H9 (cell line): ENCODE measurements around the gene CCDC180. TPM values are rescaled to one million over a fixed set of nuclear protein-coding genes. Genes with fewer than 3 reads are reported as not detected.
A peak's percentile ranks its signal among the peaks of the same experiment; 100 is the strongest.

Experiments
- DNase-seq: peaks from one replicate; pipeline ENCODE4 v3.0.0-alpha.2; 2017
- H2AFZ ChIP-seq: one replicate; pipeline ENCODE4 v1.6.1; 2013; ENCODE audit warnings: mild to moderate bottlenecking, low read length, control low read depth, moderate library complexity
- H2AK5ac ChIP-seq: 2 replicates; pipeline ENCODE4 v1.6.1; 2013; ENCODE audit warnings: low read length, control low read depth, mixed read lengths; ENCODE audit not compliant: insufficient read length
- H2BK120ac ChIP-seq: one replicate; pipeline ENCODE4 v1.6.1; 2013; ENCODE audit warnings: low read depth, mild to moderate bottlenecking, low read length, control low read depth, inconsistent platforms; ENCODE audit not compliant: poor library complexity, severe bottlenecking
- H2BK12ac ChIP-seq: 2 replicates; pipeline ENCODE4 v1.6.1; 2013; ENCODE audit warnings: low read length, control low read depth, mixed read lengths, low read depth; ENCODE audit not compliant: insufficient read length
- H2BK15ac ChIP-seq: 2 replicates; pipeline ENCODE4 v1.6.1; 2013; ENCODE audit warnings: low read depth, low read length, control low read depth
- H2BK20ac ChIP-seq: one replicate; pipeline ENCODE4 v1.6.1; 2013; ENCODE audit warnings: low read depth, mild to moderate bottlenecking, low read length, control low read depth, inconsistent platforms; ENCODE audit not compliant: poor library complexity, severe bottlenecking
- H2BK5ac ChIP-seq: 2 replicates; pipeline ENCODE4 v1.6.1; 2013; ENCODE audit warnings: low read length, control low read depth, mixed read lengths; ENCODE audit not compliant: insufficient read length
- H3K14ac ChIP-seq: 2 replicates; pipeline ENCODE4 v1.6.1; 2013; ENCODE audit warnings: low read length, control low read depth; ENCODE audit not compliant: insufficient read depth
- H3K18ac ChIP-seq: 2 replicates; pipeline ENCODE4 v1.6.1; 2013; ENCODE audit warnings: low read depth, mild to moderate bottlenecking, mixed read lengths, low read length, control low read depth; ENCODE audit not compliant: insufficient read length
- H3K23ac ChIP-seq: 2 replicates; pipeline ENCODE4 v1.6.1; 2013; ENCODE audit warnings: low read length, control low read depth, mixed read lengths, low read depth; ENCODE audit not compliant: insufficient read length
- H3K23me2 ChIP-seq: 2 replicates; pipeline ENCODE4 v1.6.1; 2013; ENCODE audit warnings: low read depth, mild to moderate bottlenecking, mixed read lengths, low read length, control low read depth; ENCODE audit not compliant: insufficient read length, poor library complexity, severe bottlenecking
- H3K27ac ChIP-seq: 2 replicates; pipeline ENCODE4 v1.5.1; 2013; ENCODE audit warnings: low read length, control low read depth, mixed read lengths, low read depth; ENCODE audit not compliant: insufficient read length
- H3K27me3 ChIP-seq: 2 replicates; pipeline ENCODE4 v1.6.1; 2013; ENCODE audit warnings: low read length, control low read depth, inconsistent platforms; ENCODE audit not compliant: insufficient read depth
- H3K4ac ChIP-seq: 2 replicates; pipeline ENCODE4 v1.6.1; 2013; ENCODE audit warnings: low read depth, mild to moderate bottlenecking, control low read depth, inconsistent platforms, low read length, moderate library complexity
- H3K4me1 ChIP-seq: 2 replicates; pipeline ENCODE4 v1.6.1; 2013; ENCODE audit warnings: low read length, control low read depth, inconsistent platforms; ENCODE audit not compliant: insufficient read depth
- H3K4me2 ChIP-seq: 2 replicates; pipeline ENCODE4 v1.6.1; 2013; ENCODE audit warnings: low read length, control low read depth, mixed read lengths; ENCODE audit not compliant: insufficient read length, insufficient read depth
- H3K56ac ChIP-seq: 2 replicates; pipeline ENCODE4 v1.6.1; 2013; ENCODE audit warnings: low read depth, mild to moderate bottlenecking, mixed read lengths, low read length, control low read depth; ENCODE audit not compliant: insufficient read length
- H3K79me1 ChIP-seq: 2 replicates; pipeline ENCODE4 v1.6.1; 2013; ENCODE audit warnings: low read depth, mild to moderate bottlenecking, moderate library complexity, low read length, control low read depth, inconsistent platforms; ENCODE audit not compliant: insufficient read depth, poor library complexity, severe bottlenecking
- H3K79me2 ChIP-seq: 2 replicates; pipeline ENCODE4 v1.6.1; 2013; ENCODE audit warnings: low read length, control low read depth, inconsistent platforms; ENCODE audit not compliant: insufficient read depth
- H3K9ac ChIP-seq: 2 replicates; pipeline ENCODE4 v1.6.1; 2013; ENCODE audit warnings: low read length, control low read depth, mixed read lengths; ENCODE audit not compliant: insufficient read length; ENCODE audit errors: extremely low read depth
- H3K9me3 ChIP-seq: one replicate; pipeline ENCODE4 v1.6.1; 2013; ENCODE audit warnings: low read depth, low read length, inconsistent platforms; ENCODE audit not compliant: control insufficient read depth
- H3T11ph ChIP-seq: one replicate; pipeline ENCODE4 v1.6.1; 2013; ENCODE audit warnings: mild to moderate bottlenecking, low read length, control low read depth, inconsistent platforms
- H4K20me1 ChIP-seq: one replicate; pipeline ENCODE4 v1.6.1; 2013; ENCODE audit not compliant: control insufficient read depth, insufficient read length, insufficient read depth
- H4K5ac ChIP-seq: 2 replicates; pipeline ENCODE4 v1.6.1; 2013; ENCODE audit warnings: low read depth, mild to moderate bottlenecking, mixed read lengths, low read length, control low read depth; ENCODE audit not compliant: insufficient read length
- H4K8ac ChIP-seq: replicated peaks from 2 replicates; pipeline ENCODE4 v1.6.1; 2013; ENCODE audit warnings: low read length, control low read depth, mixed read lengths, low read depth; ENCODE audit not compliant: insufficient read length
- H4K91ac ChIP-seq: 2 replicates; pipeline ENCODE4 v1.6.1; 2013; ENCODE audit warnings: low read depth, mild to moderate bottlenecking, moderate library complexity, mixed read lengths, low read length, control low read depth; ENCODE audit not compliant: insufficient read length
- H3K27ac Mint-ChIP-seq, 3 experiments: 2 replicates in 2 of 3; 3 replicates in 1 of 3; pipeline ENCODE4 v1.8.0; 2020 to 2021; ENCODE audit warnings: mixed read lengths in 3 of 3, mild to moderate bottlenecking in 1 of 3, moderate library complexity in 1 of 3
- H3K27me3 Mint-ChIP-seq: 2 replicates; pipeline ENCODE4 v1.8.0; 2021; ENCODE audit warnings: low read depth, mild to moderate bottlenecking, moderate library complexity, mixed read lengths
- H3K36me3 Mint-ChIP-seq, 3 experiments: 2 replicates in 2 of 3; 3 replicates in 1 of 3; pipeline ENCODE4 v1.8.0; 2020 to 2021; ENCODE audit warnings: low read depth in 3 of 3, mixed read lengths in 3 of 3; ENCODE audit not compliant: insufficient read depth in 1 of 3
- H3K4me1 Mint-ChIP-seq, 2 experiments: 2 replicates each; pipeline ENCODE4 v1.8.0; 2020; ENCODE audit warnings: mixed read lengths in 2 of 2
- H3K4me3 Mint-ChIP-seq, 2 experiments: 2 replicates in 1 of 2; 3 replicates in 1 of 2; pipeline ENCODE4 v1.8.0; 2020 to 2021; ENCODE audit warnings: mild to moderate bottlenecking in 2 of 2, mixed read lengths in 2 of 2, moderate library complexity in 1 of 2
- H3K9me3 Mint-ChIP-seq, 2 experiments: 2 replicates in 1 of 2; 3 replicates in 1 of 2; pipeline ENCODE4 v1.8.0; 2020; ENCODE audit warnings: mild to moderate bottlenecking in 2 of 2, mixed read lengths in 2 of 2, moderate library complexity in 1 of 2
- CTCF ChIP-seq: fragments of 200-600 bp; sonication (generic); conservative IDR thresholded peaks from 3 replicates; pipeline ENCODE4 v1.8.0; 2021; ENCODE audit warnings: antibody characterized with exemption, mild to moderate bottlenecking
- WGBS: extraction: QIAGEN DNeasy Blood & Tissue Kit; methylation state at CpG from one replicate; pipeline ENCODE4 v1.1.7; 2013; ENCODE audit warnings: missing lambda C conversion rate, low lambda C conversion rate, mixed read lengths; ENCODE audit not compliant: insufficient read length; ENCODE audit errors: extremely low coverage; 5-methylcytosine and 5-hydroxymethylcytosine counted together
- total RNA-seq: library from RNA; stranded (reverse); gene quantifications from 2 replicates; pipeline ENCODE4 v1.2.1, GENCODE V29; 2021

Gene CCDC180
- total RNA-seq, 1 experiment from 2014 or later = 5.9 TPM

DNA sequence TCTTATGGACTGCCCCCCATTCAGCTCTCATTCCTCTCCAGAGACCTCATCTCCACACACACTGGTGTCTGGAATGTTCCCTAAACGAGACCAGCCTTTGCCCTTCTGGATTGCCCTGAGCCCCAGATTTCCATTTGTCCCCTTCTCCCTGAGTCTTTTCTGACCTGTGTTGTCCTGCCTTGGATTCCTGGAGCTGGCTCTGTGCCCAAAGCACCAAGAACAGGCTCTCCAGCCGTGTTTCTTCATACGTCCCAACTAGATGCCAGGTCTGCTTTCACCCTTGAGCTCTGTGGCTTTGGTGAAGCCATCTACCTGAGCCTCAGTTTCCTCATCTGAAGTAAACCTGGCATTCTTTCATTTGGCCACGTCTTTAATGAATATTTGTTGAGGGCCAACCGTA is 6.3 kb downstream of the CCDC180 start:
- H3K4me1 Mint-ChIP-seq = peaks cover 0 to 6% of the 10 kb centered on the region in 2 experiments; a peak in 2 of 4 replicates
- Histone ChIP-seq H2BK5ac (no peak overlapping the region), H3K4me2 (no peak overlapping the region), H4K20me1 (no peaks in the 10 kb centered on the region), H4K5ac (no peak overlapping the region), H3K4ac (no peak overlapping the region), H3K9me3 (no peaks in the 10 kb centered on the region), H3K23me2 (no peaks in the 10 kb centered on the region), H3K14ac (no peak overlapping the region), H4K91ac (no peak overlapping the region), H2BK120ac (no peak overlapping the region), H3K79me1 (no peaks in the 10 kb centered on the region), H2BK15ac (no peak overlapping the region), H3K9ac (no peak overlapping the region), H3K27me3 (no peaks in the 10 kb centered on the region), H4K8ac (no peak overlapping the region), H3K56ac (no peak overlapping the region), H3K23ac (no peak overlapping the region), H2AFZ (no peak overlapping the region), H3K4me1 (no peaks in the 10 kb centered on the region), H2BK20ac (no peak overlapping the region), H2AK5ac (no peak overlapping the region), H3K27ac (no peak overlapping the region), H3K18ac (no peak overlapping the region), H2BK12ac (no peak overlapping the region), H3K79me2 (no peaks in the 10 kb centered on the region), H3T11ph (no peak overlapping the region)
- WGBS = no CpG with 5 or more reads among the region's 5 CpGs
- H3K27ac Mint-ChIP-seq = 0 out of 7 replicates have a peak overlapping the region, but pooled peaks of 1 of the 3 experiments have one; percentile 44
- no peak for DNase-seq
- H3K9me3 Mint-ChIP-seq = no peaks in the 10 kb centered on the region; a peak in 1 of 5 replicates
- TF ChIP-seq CTCF = no peak
- 0 out of 2 replicates have a peak, but pooled peaks cover 1% of the 10 kb centered on the region for H3K27me3 Mint-ChIP-seq
- no peak overlapping the region for H3K4me3 Mint-ChIP-seq
- peaks cover 5 to 42% (median 37%) of the 10 kb centered on the region in 3 experiments; a peak in 6 of 7 replicates for H3K36me3 Mint-ChIP-seq
